Measurements from ENCODE around the gene MACC1.

MACC1 gene

GRCh38 chr7:20172736-20173334 is 44.3 kb downstream of the MACC1 start:
- DNase-seq, result no peak

- DNase-seq, result no peak
These were observed 46.6 kb downstream of the MACC1 start for GRCh38 chr7:20170633-20171032.

- no peak for DNase-seq
These were observed 52.1 kb downstream of the MACC1 start for GRCh38 chr7:20165146-20165510.

GRCh38 chr7:20164425-20165145 is 52.6 kb downstream of the MACC1 start:
- DNase-seq, result no peak

GRCh38 chr7:20162665-20163064 is 54.5 kb downstream of the MACC1 start:
- no peak for DNase-seq

- DNase-seq, result no peak
These were observed 57.9 kb downstream of the MACC1 start for GRCh38 chr7:20159226-20159747.

- no peak for DNase-seq
These were observed 58.5 kb downstream of the MACC1 start for GRCh38 chr7:20158684-20159083.

GRCh38 chr7:20157456-20157855 is 59.7 kb downstream of the MACC1 start:
- no peak for DNase-seq

- no peak for DNase-seq
These were observed 63.2 kb downstream of the MACC1 start for GRCh38 chr7:20153999-20154398.

- DNase-seq, result no peak
These were observed 63.6 kb downstream of the MACC1 start for GRCh38 chr7:20153567-20153966.

- DNase-seq, result no peak
These were observed 64.7 kb downstream of the MACC1 start for GRCh38 chr7:20152511-20152910.

GRCh38 chr7:20151708-20152456 is 65.3 kb downstream of the MACC1 start:
- DNase-seq, result no peak

GRCh38 chr7:20146451-20146850 is 70.7 kb downstream of the MACC1 start:
- DNase-seq, result no peak

GRCh38 chr7:20144801-20145200 is 72.4 kb downstream of the MACC1 start:
- no peak for DNase-seq

GRCh38 chr7:20141666-20142065 is 75.5 kb downstream of the MACC1 start:
- DNase-seq, result no peak

GRCh38 chr7:20141002-20141345 is 76.2 kb downstream of the MACC1 start:
- no peak for DNase-seq

GRCh38 chr7:20140291-20141001 is 76.7 kb downstream of the MACC1 start:
- no peak for DNase-seq

- DNase-seq, result no peak
These were observed 80.5 kb downstream of the MACC1 start for GRCh38 chr7:20136647-20137046.

- DNase-seq, result no peak
These were observed 83.4 kb downstream of the MACC1 start for GRCh38 chr7:20133803-20134202.

GRCh38 chr7:20132585-20132984 is 84.6 kb downstream of the MACC1 start:
- no peak for DNase-seq

- DNase-seq, result no peak
These were observed 85.4 kb downstream of the MACC1 start for GRCh38 chr7:20131776-20132175.

- DNase-seq, result no peak
These were observed 87.3 kb downstream of the MACC1 start for GRCh38 chr7:20129920-20130319.

GRCh38 chr7:20128001-20128400 is 89.2 kb downstream of the MACC1 start:
- DNase-seq, result no peak
